Measurements from ENCODE around the gene AADAT. TPM values are rescaled to one million over a fixed set of nuclear protein-coding genes. Genes with fewer than 3 reads are reported as not detected.
A peak's percentile ranks its signal among the peaks of the same experiment; 100 is the strongest.
"Not testable (repeated sequence)": the region's sequence is repeated elsewhere in the genome, so short reads cannot be mapped to it uniquely, and the experiment has no call there.

Gene AADAT
- total and polyA plus RNA-seq, 4 donors = 10.2 to 38.4 (median 24.5) TPM

DNA sequence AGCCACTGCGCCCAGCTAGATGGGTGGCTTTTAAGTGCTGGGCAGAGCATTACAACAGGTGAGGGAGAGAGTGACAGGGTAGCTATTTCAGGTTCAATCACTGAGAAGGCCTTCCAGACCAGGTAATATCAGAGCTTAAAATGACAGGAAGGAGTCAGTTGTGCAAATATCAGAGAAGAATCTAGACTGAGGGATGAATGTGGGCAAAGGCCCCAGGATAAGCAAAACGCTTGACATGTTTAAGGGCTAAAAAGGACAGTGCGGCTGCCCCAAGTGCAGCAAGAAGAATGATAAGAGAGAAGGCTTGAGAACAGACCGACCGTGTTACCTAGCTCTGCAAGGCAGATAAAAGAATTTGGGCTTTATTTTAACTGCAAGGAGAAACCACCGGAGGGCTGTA is 18.6 kb downstream of the AADAT start:
- H3K4me3 ChIP-seq (ENCODE audit: low read depth, low read length) = no peak overlapping the region
- H3K27me3 ChIP-seq (ENCODE audit: control insufficient read depth, insufficient read depth, low read length) = no peaks in the 10 kb centered on the region
- WGBS (ENCODE audit: insufficient coverage) = 95% methylated on average over 6 of the region's 6 CpGs
- H3K36me3 ChIP-seq (ENCODE audit: control insufficient read depth, insufficient read depth, low read length) = peaks cover 14% of the 10 kb centered on the region
- H3K9me3 ChIP-seq (ENCODE audit: control insufficient read depth, insufficient read depth, low read length) = no peaks in the 10 kb centered on the region
- no peak for DNase-seq (ENCODE audit: low read depth in 4 of 6, low spot score in 6 of 6)
- H3K27ac ChIP-seq (ENCODE audit: low read depth, low read length) = no peak overlapping the region
- H3K4me1 ChIP-seq (ENCODE audit: control insufficient read depth, insufficient read depth, low read length) = no peaks in the 10 kb centered on the region

- H3K36me3 ChIP-seq (ENCODE audit: control insufficient read depth, insufficient read depth, low read length) = peaks cover 15% of the 10 kb centered on the region
- no CpG with 5 or more reads among the region's 8 CpGs for WGBS (ENCODE audit: insufficient coverage)
- no peak for DNase-seq (ENCODE audit: low read depth in 4 of 6, low spot score in 6 of 6)
- no peaks in the 10 kb centered on the region for H3K9me3 ChIP-seq (ENCODE audit: control insufficient read depth, insufficient read depth, low read length)
- no peak overlapping the region for H3K27ac ChIP-seq (ENCODE audit: low read depth, low read length)
- no peak overlapping the region for H3K4me3 ChIP-seq (ENCODE audit: low read depth, low read length)
- H3K27me3 ChIP-seq (ENCODE audit: control insufficient read depth, insufficient read depth, low read length) = no peaks in the 10 kb centered on the region
- no peaks in the 10 kb centered on the region for H3K4me1 ChIP-seq (ENCODE audit: control insufficient read depth, insufficient read depth, low read length)
Observed at GRCh38 chr4:170068438-170069128, 21.2 kb downstream of the AADAT start.

- Histone ChIP-seq H3K9me3 (ENCODE audit: control insufficient read depth, insufficient read depth, low read length) (no peaks in the 10 kb centered on the region), H3K36me3 (ENCODE audit: control insufficient read depth, insufficient read depth, low read length) (no peaks in the 10 kb centered on the region), H3K4me1 (ENCODE audit: control insufficient read depth, insufficient read depth, low read length) (no peaks in the 10 kb centered on the region), H3K4me3 (ENCODE audit: low read depth, low read length) (no peak overlapping the region), H3K27me3 (ENCODE audit: control insufficient read depth, insufficient read depth, low read length) (no peaks in the 10 kb centered on the region), H3K27ac (ENCODE audit: low read depth, low read length) (no peak overlapping the region)
- no CpG with 5 or more reads among the region's 4 CpGs for WGBS (ENCODE audit: insufficient coverage)
- DNase-seq (ENCODE audit: low read depth in 4 of 6, low spot score in 6 of 6) = no peak
Observed at GRCh38 chr4:170059421-170059820, 30.3 kb downstream of the AADAT start.

- no peak overlapping the region for H3K27ac ChIP-seq (ENCODE audit: low read depth, low read length)
- peak in 2 of 6 donors; percentile 34 to 36 for DNase-seq (ENCODE audit: low read depth in 4 of 6, low spot score in 6 of 6)
- 80% methylated on average over 1 of the region's 2 CpGs for WGBS (ENCODE audit: insufficient coverage)
- H3K4me3 ChIP-seq (ENCODE audit: low read depth, low read length) = no peak overlapping the region
- no peaks in the 10 kb centered on the region for H3K9me3 ChIP-seq (ENCODE audit: control insufficient read depth, insufficient read depth, low read length)
- no peaks in the 10 kb centered on the region for H3K27me3 ChIP-seq (ENCODE audit: control insufficient read depth, insufficient read depth, low read length)
- no peaks in the 10 kb centered on the region for H3K4me1 ChIP-seq (ENCODE audit: control insufficient read depth, insufficient read depth, low read length)
- H3K36me3 ChIP-seq (ENCODE audit: control insufficient read depth, insufficient read depth, low read length) = no peaks in the 10 kb centered on the region
Observed at GRCh38 chr4:170058826-170059225, 30.9 kb downstream of the AADAT start.

DNA sequence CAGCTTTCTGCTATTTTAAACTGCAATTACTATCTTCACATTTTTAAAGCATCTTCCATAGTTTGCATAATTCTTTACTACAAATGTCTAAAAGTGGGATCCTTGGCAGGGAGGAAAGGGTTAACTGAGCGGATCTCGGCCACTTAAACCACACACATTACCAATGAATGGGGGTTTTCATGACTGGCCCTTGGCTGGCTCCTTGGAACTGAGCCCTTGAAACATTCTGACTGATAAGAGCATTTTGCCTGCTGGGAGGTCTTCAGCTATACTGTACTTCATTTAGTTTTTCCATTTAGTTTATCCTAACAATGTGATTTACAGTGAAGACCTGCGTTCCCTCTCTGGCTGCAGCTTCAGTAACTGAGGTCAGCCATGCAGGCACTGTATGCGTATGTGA is 31.9 kb downstream of the AADAT start:
- no peak overlapping the region for H3K27ac ChIP-seq (ENCODE audit: low read depth, low read length)
- no peaks in the 10 kb centered on the region for H3K4me1 ChIP-seq (ENCODE audit: control insufficient read depth, insufficient read depth, low read length)
- H3K27me3 ChIP-seq (ENCODE audit: control insufficient read depth, insufficient read depth, low read length) = no peaks in the 10 kb centered on the region
- H3K36me3 ChIP-seq (ENCODE audit: control insufficient read depth, insufficient read depth, low read length) = no peaks in the 10 kb centered on the region
- 73% methylated on average over 2 of the region's 4 CpGs for WGBS (ENCODE audit: insufficient coverage)
- H3K4me3 ChIP-seq (ENCODE audit: low read depth, low read length) = no peak overlapping the region
- H3K9me3 ChIP-seq (ENCODE audit: control insufficient read depth, insufficient read depth, low read length) = no peaks in the 10 kb centered on the region
- peak in 2 of 6 donors; percentile 20 to 36 for DNase-seq (ENCODE audit: low read depth in 4 of 6, low spot score in 6 of 6)

- 100% methylated on average over 3 of the region's 5 CpGs for WGBS (ENCODE audit: insufficient coverage)
Observed at GRCh38 chr4:170052919-170053318, 36.8 kb downstream of the AADAT start.

GRCh38 chr4:170051402-170051801 is 38.4 kb downstream of the AADAT start:
- no peak overlapping the region for H3K27ac ChIP-seq (ENCODE audit: low read depth, low read length)
- H3K36me3 ChIP-seq (ENCODE audit: control insufficient read depth, insufficient read depth, low read length) = no peaks in the 10 kb centered on the region
- no peaks in the 10 kb centered on the region for H3K9me3 ChIP-seq (ENCODE audit: control insufficient read depth, insufficient read depth, low read length)
- H3K27me3 ChIP-seq (ENCODE audit: control insufficient read depth, insufficient read depth, low read length) = no peaks in the 10 kb centered on the region
- no peak overlapping the region for H3K4me3 ChIP-seq (ENCODE audit: low read depth, low read length)
- DNase-seq (ENCODE audit: low read depth in 4 of 6, low spot score in 6 of 6) = no peak
- WGBS (ENCODE audit: insufficient coverage) = 95% methylated on average over 2 of the region's 2 CpGs
- no peaks in the 10 kb centered on the region for H3K4me1 ChIP-seq (ENCODE audit: control insufficient read depth, insufficient read depth, low read length)

More at GRCh38 chr4:170052919-170053318, 36.8 kb downstream of the AADAT start:
- Histone ChIP-seq H3K4me1 (ENCODE audit: control insufficient read depth, insufficient read depth, low read length) (no peaks in the 10 kb centered on the region), H3K9me3 (ENCODE audit: control insufficient read depth, insufficient read depth, low read length) (no peaks in the 10 kb centered on the region), H3K27me3 (ENCODE audit: control insufficient read depth, insufficient read depth, low read length) (no peaks in the 10 kb centered on the region), H3K36me3 (ENCODE audit: control insufficient read depth, insufficient read depth, low read length) (no peaks in the 10 kb centered on the region), H3K4me3 (ENCODE audit: low read depth, low read length) (no peak overlapping the region), H3K27ac (ENCODE audit: low read depth, low read length) (no peak overlapping the region)
- no peak for DNase-seq (ENCODE audit: low read depth in 4 of 6, low spot score in 6 of 6)

GRCh38 chr4:170049766-170050165 is 40.0 kb downstream of the AADAT start:
- no peak overlapping the region for H3K27ac ChIP-seq (ENCODE audit: low read depth, low read length)
- 35% methylated on average over 2 of the region's 6 CpGs for WGBS (ENCODE audit: insufficient coverage)
- DNase-seq (ENCODE audit: low read depth in 4 of 6, low spot score in 6 of 6) = peak in 2 of 6 donors; percentile 19 to 70
- no peaks in the 10 kb centered on the region for H3K36me3 ChIP-seq (ENCODE audit: control insufficient read depth, insufficient read depth, low read length)
- no peaks in the 10 kb centered on the region for H3K9me3 ChIP-seq (ENCODE audit: control insufficient read depth, insufficient read depth, low read length)
- no peaks in the 10 kb centered on the region for H3K27me3 ChIP-seq (ENCODE audit: control insufficient read depth, insufficient read depth, low read length)
- H3K4me3 ChIP-seq (ENCODE audit: low read depth, low read length) = no peak overlapping the region
- H3K4me1 ChIP-seq (ENCODE audit: control insufficient read depth, insufficient read depth, low read length) = no peaks in the 10 kb centered on the region

- Histone ChIP-seq H3K36me3 (ENCODE audit: control insufficient read depth, insufficient read depth, low read length) (no peaks in the 10 kb centered on the region), H3K4me1 (ENCODE audit: control insufficient read depth, insufficient read depth, low read length) (no peaks in the 10 kb centered on the region), H3K4me3 (ENCODE audit: low read depth, low read length) (no peak overlapping the region), H3K27me3 (ENCODE audit: control insufficient read depth, insufficient read depth, low read length) (no peaks in the 10 kb centered on the region), H3K9me3 (ENCODE audit: control insufficient read depth, insufficient read depth, low read length) (no peaks in the 10 kb centered on the region), H3K27ac (ENCODE audit: low read depth, low read length) (no peak overlapping the region)
- DNase-seq (ENCODE audit: low read depth in 4 of 6, low spot score in 6 of 6) = peak; percentile 38 to 94 (median 70)
- WGBS (ENCODE audit: insufficient coverage) = 80% methylated on average over 1 of the region's 4 CpGs
Observed at GRCh38 chr4:170047771-170048354, 41.9 kb downstream of the AADAT start.

- not testable (repeated sequence) for H3K27me3 ChIP-seq (ENCODE audit: control insufficient read depth, insufficient read depth, low read length); H3K4me1 ChIP-seq (ENCODE audit: control insufficient read depth, insufficient read depth, low read length)
- WGBS (ENCODE audit: insufficient coverage) = 100% methylated on average over 3 of the region's 24 CpGs
Observed at GRCh38 chr4:170046156-170046555, 43.6 kb downstream of the AADAT start.

More at GRCh38 chr4:170046156-170046555, 43.6 kb downstream of the AADAT start:
- H3K36me3 ChIP-seq (ENCODE audit: control insufficient read depth, insufficient read depth, low read length); H3K4me3 ChIP-seq (ENCODE audit: low read depth, low read length); DNase-seq (ENCODE audit: low read depth in 4 of 6, low spot score in 6 of 6); H3K27ac ChIP-seq (ENCODE audit: low read depth, low read length); H3K9me3 ChIP-seq (ENCODE audit: control insufficient read depth, insufficient read depth, low read length): not testable (repeated sequence)
